Activated T-cell treated with anti-CD3 and anti-CD28 coated beads, Interleukin-2, amount 50 U/mL, for 4 hours (primary cell): ENCODE results near the gene DAZAP2. TPM values are rescaled to one million over a fixed set of nuclear protein-coding genes. Genes with fewer than 3 reads are reported as not detected.
"Not testable (repeated sequence)": the region's sequence is repeated elsewhere in the genome, so short reads cannot be mapped to it uniquely, and the experiment has no call there.

Source experiments
- ATAC-seq, 2 donors: fragments of 200-7000 bp; cut with Tn5 transposase; one replicate each; pipeline ENCODE4 v1.10.0; 2021
- DNase-seq: peaks from one replicate; pipeline ENCODE4 v3.0.0-alpha.2; 2020
- H3K27me3 Mint-ChIP-seq: one replicate; pipeline ENCODE4 v1.8.0; 2021; ENCODE audit warnings: low read depth, mixed read lengths
- H3K36me3 Mint-ChIP-seq: one replicate; pipeline ENCODE4 v1.8.0; 2022; ENCODE audit warnings: mixed read lengths; ENCODE audit not compliant: insufficient read depth
- H3K4me1 Mint-ChIP-seq: one replicate; pipeline ENCODE4 v1.8.0; 2021; ENCODE audit warnings: low read depth, mixed read lengths
- H3K4me3 Mint-ChIP-seq: one replicate; pipeline ENCODE4 v1.8.0; 2021; ENCODE audit warnings: mild to moderate bottlenecking, moderate library complexity, mixed read lengths
- H3K9me3 Mint-ChIP-seq: one replicate; pipeline ENCODE4 v1.8.0; 2021; ENCODE audit warnings: mixed read lengths
- total RNA-seq, 3 donors: library from RNA; stranded (reverse); gene quantifications; one replicate each; pipeline ENCODE4 v1.2.1, GENCODE V29; 2021

The DAZAP2 gene
- total RNA-seq, 3 donors from 2014 or later, result 143 to 145 (median 145) TPM

GRCh38 chr12:51285843-51286242, 47.2 kb downstream of the DAZAP2 start:
- H3K36me3 Mint-ChIP-seq, result peaks cover 18% of the 10 kb centered on the region
- H3K4me3 Mint-ChIP-seq, result no peak overlapping the region
- H3K9me3 Mint-ChIP-seq, result no peaks in the 10 kb centered on the region
- DNase-seq (no peak), ATAC-seq (no peak)
- no peaks in the 10 kb centered on the region for H3K27me3 Mint-ChIP-seq
- peaks cover 3% of the 10 kb centered on the region for H3K4me1 Mint-ChIP-seq

DNA sequence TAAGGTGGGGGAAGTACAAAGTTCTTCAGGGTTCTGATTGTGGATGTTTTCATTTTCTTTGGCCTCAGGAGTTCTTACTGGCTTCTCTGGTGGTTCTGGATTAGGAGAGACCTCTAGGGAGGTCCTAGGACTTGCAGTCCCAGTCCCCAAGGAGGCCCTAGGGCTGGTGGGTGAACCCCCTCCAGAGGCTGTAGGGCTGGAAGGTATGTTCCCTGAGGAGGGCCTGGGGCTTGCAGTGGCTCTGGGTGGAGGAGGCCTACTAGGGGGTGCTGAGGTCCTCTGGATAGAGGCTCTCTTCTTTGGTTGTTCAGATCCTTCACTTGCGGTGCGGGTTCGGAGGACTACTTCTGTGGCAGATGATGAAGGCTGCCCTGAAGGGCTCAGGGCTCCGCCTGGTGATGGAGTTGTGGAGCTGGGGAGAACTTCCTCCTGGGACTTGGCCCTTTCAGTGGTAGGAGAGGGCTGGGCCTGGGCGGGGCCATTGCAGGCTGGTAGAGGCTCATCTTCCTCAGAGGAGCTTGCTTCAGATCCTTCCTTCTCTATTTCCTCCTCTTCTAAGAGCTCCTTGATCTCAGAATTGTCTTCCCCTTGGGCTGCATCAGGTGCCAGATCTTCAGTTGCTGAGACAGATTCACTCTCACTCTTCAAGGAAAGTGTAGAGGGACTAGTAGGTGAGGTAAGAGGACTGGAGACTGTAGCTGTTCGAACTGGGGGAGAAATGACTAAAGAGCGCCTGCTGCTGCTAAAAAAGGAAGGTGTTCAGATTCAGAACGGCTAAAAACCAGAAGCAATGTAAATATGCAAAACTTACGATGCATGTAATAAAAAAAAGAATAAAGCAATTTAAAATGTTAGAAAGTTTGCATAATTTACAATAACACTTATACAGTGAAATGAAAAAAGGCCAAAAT, 53.2 kb downstream of the DAZAP2 start:
- H3K9me3 Mint-ChIP-seq, ATAC-seq, H3K4me3 Mint-ChIP-seq, DNase-seq, H3K27me3 Mint-ChIP-seq: not testable (repeated sequence)
- Mint-ChIP-seq H3K36me3 (peaks cover 28% of the 10 kb centered on the region), H3K4me1 (peaks cover 15% of the 10 kb centered on the region)

Other genes starting within 250 kb of the DAZAP2 start
- gene SLC11A2, start 212.4 kb upstream of the DAZAP2 start, total RNA-seq, result 10 to 100 TPM; 39.1 to 45.0 (median 39.3) TPM
- gene LETMD1, start 190.5 kb upstream of the DAZAP2 start, total RNA-seq, result 10 to 100 TPM; 40.6 to 47.6 (median 42.5) TPM
- 10 to 100 TPM; 20.7 to 22.5 (median 21.5) TPM for gene CSRNP2, start 155.2 kb upstream of the DAZAP2 start, total RNA-seq
- gene TFCP2, start 65.7 kb upstream of the DAZAP2 start, total RNA-seq, result 10 to 100 TPM; 32.9 to 33.7 (median 33.1) TPM
- gene POU6F1, start 20.8 kb upstream of the DAZAP2 start, total RNA-seq, result 1 to 10 TPM; 4.1 to 8.5 (median 7.2) TPM
- under 1 TPM; 0.76 to 0.87 (median 0.79) TPM for gene SMAGP, start 31.6 kb downstream of the DAZAP2 start, total RNA-seq
- gene BIN2, start 85.3 kb downstream of the DAZAP2 start, total RNA-seq, result 10 to 100 TPM; 14.7 to 20.9 (median 16.4) TPM
- gene CELA1, start 107.9 kb downstream of the DAZAP2 start, total RNA-seq, result not detected
- gene GALNT6, start 152.6 kb downstream of the DAZAP2 start, total RNA-seq, result 10 to 100 TPM; 10.8 to 16.9 (median 11.9) TPM
- 1 to 10 TPM in 2 of 3 donors, under 1 TPM in 1; 0.82 to 2.9 (median 1.1) TPM for gene SLC4A8, start 186.0 kb downstream of the DAZAP2 start, total RNA-seq